GM21367 (cell line): ENCODE data around the gene GDPD2.
"Not testable (repeated sequence)": the region's sequence is repeated elsewhere in the genome, so short reads cannot be mapped to it uniquely, and the experiment has no call there.

ENCODE experiments used
- ATAC-seq: cut with Tn5 transposase; IDR thresholded peaks from one replicate; pipeline ENCODE4 v1.9.1; 2021; ENCODE audit not compliant: unreplicated experiment

Gene GDPD2

GRCh38 chrX:70422851-70423341, at the start of gene GDPD2:
TSS of gene GDPD2 (plus strand) at chrX:70423314. CDS start at chrX:70424985, 1,671 bp downstream.
- no peak for ATAC-seq

GRCh38 chrX:70386235-70386634, 36.9 kb upstream of the GDPD2 start:
- no peak for ATAC-seq

- ATAC-seq = no peak
Measured at GRCh38 chrX:70398899-70399298, 24.2 kb upstream of the GDPD2 start.

- not testable (repeated sequence) for ATAC-seq
Measured at GRCh38 chrX:70400181-70400580, 22.9 kb upstream of the GDPD2 start.

GRCh38 chrX:70402721-70403120, 20.4 kb upstream of the GDPD2 start:
- no peak for ATAC-seq

- no peak for ATAC-seq
Measured at GRCh38 chrX:70405003-70405402, 18.1 kb upstream of the GDPD2 start.

- no peak for ATAC-seq
Measured at GRCh38 chrX:70410921-70411320, 12.2 kb upstream of the GDPD2 start.

GRCh38 chrX:70411475-70411874, 11.6 kb upstream of the GDPD2 start:
- ATAC-seq = no peak

- ATAC-seq = no peak
Measured at GRCh38 chrX:70421618-70422017, 1.5 kb upstream of the GDPD2 start.

GRCh38 chrX:70423936-70424675, 992 bp downstream of the GDPD2 start:
- ATAC-seq = no peak

- no peak for ATAC-seq
Measured at GRCh38 chrX:70424801-70425200, 1.7 kb downstream of the GDPD2 start.

- ATAC-seq = no peak
Measured at GRCh38 chrX:70426286-70427278, 3.5 kb downstream of the GDPD2 start.

GRCh38 chrX:70427365-70427764, 4.3 kb downstream of the GDPD2 start:
- ATAC-seq = no peak

- no peak for ATAC-seq
Measured at GRCh38 chrX:70429759-70430158, 6.6 kb downstream of the GDPD2 start.

GRCh38 chrX:70432936-70433847, 10.1 kb downstream of the GDPD2 start:
- no peak for ATAC-seq

- peak; percentile 50 for ATAC-seq
Measured at GRCh38 chrX:70433848-70434351, 10.8 kb downstream of the GDPD2 start.

GRCh38 chrX:70434352-70434866, 11.3 kb downstream of the GDPD2 start:
- peak; percentile 41 for ATAC-seq

- ATAC-seq = no peak
Measured at GRCh38 chrX:70434914-70435586, 11.9 kb downstream of the GDPD2 start.

- no peak for ATAC-seq
Measured at GRCh38 chrX:70436343-70436742, 13.2 kb downstream of the GDPD2 start.

GRCh38 chrX:70437011-70437410, 13.9 kb downstream of the GDPD2 start:
- ATAC-seq = no peak
